SK-N-SH (cell line): ENCODE data around the gene SERINC2. TPM values are rescaled to one million over a fixed set of nuclear protein-coding genes. Genes with fewer than 3 reads are reported as not detected.

Source experiments
- CTCF ChIA-PET: fragments of 300-600, 350-600 bp; formaldehyde crosslinking; extraction: SDS; loops from one replicate; lab custom pipeline; 2021; lab: Yijun Ruan, JAX
- POLR2A ChIA-PET: fragments of 350-600 bp; sonication (Branson Sonifier 250); formaldehyde crosslinking; extraction: SDS; loops from one replicate; lab custom pipeline; 2020; ENCODE audit warnings: antibody characterized with exemption, inconsistent platforms; lab: Yijun Ruan, JAX
- DNase-seq: peaks from one replicate; pipeline ENCODE4 v3.0.0; 2012
- H2AFZ ChIP-seq: fragments of 200-600 bp; sonication (generic); 2 replicates; pipeline ENCODE4 v1.8.1; 2016; ENCODE audit warnings: antibody characterized with exemption, mild to moderate bottlenecking, low read depth
- H3F3A ChIP-seq: fragments of 200-600 bp; sonication (generic); replicated peaks from 2 replicates; pipeline ENCODE3; 2016; ENCODE audit warnings: antibody characterized with exemption, mild to moderate bottlenecking; ENCODE audit not compliant: insufficient read depth
- H3K27ac ChIP-seq, 2 experiments: fragments of 200-500 bp in 1 of 2; fragments of 200-600 bp in 1 of 2; sonication (Bioruptor generic) in 1 of 2; sonication (generic), shearing (Covaris generic) in 1 of 2; 2 replicates each; pipeline versions ENCODE4 v1.5.1 to v1.6.1; 2014 to 2016; ENCODE audit warnings: low read depth in 2 of 2, inconsistent platforms in 1 of 2, low read length in 1 of 2, mild to moderate bottlenecking in 1 of 2, mixed read lengths in 1 of 2
- H3K27me3 ChIP-seq: fragments of 200-600 bp; sonication (generic), shearing (Covaris generic); 2 replicates; pipeline ENCODE4 v1.6.1; 2016; ENCODE audit warnings: mixed run types; ENCODE audit not compliant: insufficient read depth
- H3K36me3 ChIP-seq, 2 experiments: fragments of 200-500 bp in 1 of 2; fragments of 200-600 bp in 1 of 2; sonication (Bioruptor generic) in 1 of 2; sonication (generic) in 1 of 2; replicated peaks in 1 of 2; 2 replicates each; pipeline versions ENCODE3 to v1.5.1; 2014 to 2016; ENCODE audit warnings: low read length in 1 of 2, mild to moderate bottlenecking in 1 of 2; ENCODE audit not compliant: insufficient read depth in 2 of 2, control insufficient read depth in 1 of 2
- H3K4me1 ChIP-seq, 2 experiments: fragments of 200-500 bp in 1 of 2; fragments of 200-600 bp in 1 of 2; sonication (Bioruptor generic) in 1 of 2; sonication (generic), shearing (Covaris generic) in 1 of 2; 2 replicates each; pipeline versions ENCODE4 v1.5.1 to v1.6.1; 2014 to 2016; ENCODE audit warnings: low read depth in 1 of 2, low read length in 1 of 2, mixed run types in 1 of 2; ENCODE audit not compliant: insufficient read depth in 2 of 2, control insufficient read depth in 1 of 2
- H3K4me2 ChIP-seq: fragments of 200-600 bp; sonication (generic), shearing (Covaris generic); 2 replicates; pipeline ENCODE4 v1.6.1; 2017; ENCODE audit warnings: mixed run types
- H3K4me3 ChIP-seq, 2 experiments: fragments of 200-500 bp in 1 of 2; fragments of 200-600 bp in 1 of 2; sonication (Bioruptor generic) in 1 of 2; sonication (generic), shearing (Covaris generic) in 1 of 2; 2 replicates each; pipeline versions ENCODE4 v1.5.1 to v1.8.1; 2014 to 2016; ENCODE audit warnings: low read depth in 2 of 2, inconsistent platforms in 1 of 2, low read length in 1 of 2, mild to moderate bottlenecking in 1 of 2, mixed read lengths in 1 of 2, moderate library complexity in 1 of 2
- H3K79me2 ChIP-seq: fragments of 200-600 bp; sonication (generic); 2 replicates; pipeline ENCODE4 v1.8.1; 2017; ENCODE audit warnings: mild to moderate bottlenecking; ENCODE audit not compliant: insufficient read depth
- H3K9ac ChIP-seq: fragments of 200-600 bp; sonication (generic); 2 replicates; pipeline ENCODE4 v1.6.1; 2017; ENCODE audit warnings: mixed run types
- H3K9me2 ChIP-seq: fragments of 200-600 bp; sonication (generic); 2 replicates; pipeline ENCODE4 v1.6.1; 2017; ENCODE audit warnings: mixed run types
- H3K9me3 ChIP-seq: fragments of 200-600 bp; sonication (generic); 2 replicates; pipeline ENCODE4 v1.6.1; 2017; ENCODE audit warnings: mixed run types, mild to moderate bottlenecking, moderate library complexity
- H4K20me1 ChIP-seq: fragments of 200-600 bp; sonication (generic); 2 replicates; pipeline ENCODE4 v1.6.1; 2017; ENCODE audit warnings: mild to moderate bottlenecking, mixed run types; ENCODE audit not compliant: insufficient read depth
- CHD2 ChIP-seq: fragments of 150-350 bp; IDR thresholded peaks from 2 replicates; pipeline ENCODE4 v1.6.1; 2018; ENCODE audit warnings: low read length; ENCODE audit not compliant: partially characterized antibody
- ELF1 ChIP-seq: IDR thresholded peaks from 2 replicates; pipeline ENCODE4 v1.4.0; 2012
- EP300 ChIP-seq, 2 experiments: IDR thresholded peaks; 2 replicates each; pipeline versions ENCODE4 v1.4.0 to v1.6.1; 2012; ENCODE audit warnings: borderline replicate concordance in 1 of 2, low read depth in 1 of 2, low read length in 1 of 2
- EZH2phosphoT487 ChIP-seq: fragments of 200-600 bp; sonication (generic); IDR thresholded peaks from 2 replicates; pipeline ENCODE4 v1.6.1; 2017; ENCODE audit warnings: low read depth, mixed run types, mild to moderate bottlenecking, antibody characterized with exemption, moderate library complexity, borderline replicate concordance
- FOXJ3 ChIP-seq: sonication (generic); formaldehyde crosslinking; IDR thresholded peaks from 2 replicates; pipeline ENCODE4 v1.5.1; 2020; ENCODE audit warnings: mild to moderate bottlenecking, missing genetic modification reagents
- MEF2A ChIP-seq: IDR thresholded peaks from 2 replicates; pipeline ENCODE4 v1.4.0; 2012; ENCODE audit warnings: low read depth, borderline replicate concordance
- NRF1 ChIP-seq: IDR thresholded peaks from 2 replicates; pipeline ENCODE4 v1.6.1; 2012; ENCODE audit warnings: low read depth, mild to moderate bottlenecking, low read length
- POLR2AphosphoS5 ChIP-seq: IDR thresholded peaks from 2 replicates; pipeline ENCODE4 v1.6.1; 2012; ENCODE audit warnings: low read depth, low read length
- RAD21 ChIP-seq: IDR thresholded peaks from 2 replicates; pipeline ENCODE4 v1.6.1; 2012; ENCODE audit warnings: mild to moderate bottlenecking, low read length
- SMC3 ChIP-seq: IDR thresholded peaks from 2 replicates; pipeline ENCODE4 v1.6.1; 2012; ENCODE audit warnings: low read depth, low read length, improper control_type of control experiment
- TEAD4 ChIP-seq: IDR thresholded peaks from 2 replicates; pipeline ENCODE4 v1.4.0; 2012; ENCODE audit warnings: mild to moderate bottlenecking, borderline replicate concordance; ENCODE audit not compliant: insufficient read depth
- USF1 ChIP-seq: IDR thresholded peaks from 2 replicates; pipeline ENCODE4 v1.4.0; 2012; ENCODE audit warnings: low read depth, borderline replicate concordance
- WGBS: methylation state at CpG from one replicate; pipeline ENCODE4 v1.1.6; 2017; ENCODE audit warnings: low lambda C conversion rate; 5-methylcytosine and 5-hydroxymethylcytosine counted together
- polyA plus RNA-seq, 3 experiments: library from polyadenylated mRNA; depleted of rRNA; stranded (reverse); fragments of >200 nt; gene quantifications; 2 replicates each; pipeline ENCODE4 v1.2.3, GENCODE V29; 2012
- TF ChIP-seq, protein P1 (sequence below): fragments of 200-600 bp; sonication (generic); IDR thresholded peaks from 2 replicates; pipeline ENCODE4 v1.6.1; 2017; ENCODE audit warnings: antibody characterized with exemption, mild to moderate bottlenecking, moderate library complexity
- TF ChIP-seq, protein P2 (sequence below): IDR thresholded peaks from 2 replicates; pipeline ENCODE4 v1.4.0; 2012; ENCODE audit warnings: low read depth
- TF ChIP-seq, protein P3 (sequence below): fragments of 150-350 bp; IDR thresholded peaks from 2 replicates; pipeline ENCODE4 v1.6.1; 2016; ENCODE audit warnings: mild to moderate bottlenecking, low read depth, low read length
- TF ChIP-seq, protein P4 (sequence below): IDR thresholded peaks from 2 replicates; pipeline ENCODE4 v1.4.0; 2012; ENCODE audit warnings: low read depth, borderline replicate concordance

SERINC2 gene
- polyA plus RNA-seq, 1 of the 3 experiments (the other 2 are of a cell fraction), result 22.2 TPM

DNA sequence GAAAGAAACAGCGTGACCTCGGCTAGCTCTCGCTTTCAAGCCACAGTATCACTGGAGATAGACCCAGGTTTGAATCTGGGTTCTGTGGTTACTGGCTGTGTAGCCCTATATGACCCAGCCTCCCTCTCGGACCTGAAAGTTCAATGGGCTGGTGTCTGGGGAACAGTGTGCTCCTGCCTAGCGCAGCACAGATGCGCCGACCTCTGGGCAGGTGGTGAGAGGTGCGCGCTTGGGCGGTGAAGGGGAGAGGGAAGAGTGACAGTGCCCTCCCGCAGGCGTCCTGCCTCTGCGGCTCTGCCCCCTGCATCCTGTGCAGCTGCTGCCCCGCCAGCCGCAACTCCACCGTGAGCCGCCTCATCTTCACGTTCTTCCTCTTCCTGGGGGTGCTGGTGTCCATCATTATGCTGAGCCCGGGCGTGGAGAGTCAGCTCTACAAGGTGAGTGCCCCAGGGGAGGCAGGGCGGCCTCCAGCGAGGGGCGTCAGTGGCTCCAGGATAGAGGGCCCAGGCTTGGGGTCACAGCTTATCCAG, 10.5 kb downstream of the SERINC2 start (continued):
- TF ChIP-seq, protein P1, sequence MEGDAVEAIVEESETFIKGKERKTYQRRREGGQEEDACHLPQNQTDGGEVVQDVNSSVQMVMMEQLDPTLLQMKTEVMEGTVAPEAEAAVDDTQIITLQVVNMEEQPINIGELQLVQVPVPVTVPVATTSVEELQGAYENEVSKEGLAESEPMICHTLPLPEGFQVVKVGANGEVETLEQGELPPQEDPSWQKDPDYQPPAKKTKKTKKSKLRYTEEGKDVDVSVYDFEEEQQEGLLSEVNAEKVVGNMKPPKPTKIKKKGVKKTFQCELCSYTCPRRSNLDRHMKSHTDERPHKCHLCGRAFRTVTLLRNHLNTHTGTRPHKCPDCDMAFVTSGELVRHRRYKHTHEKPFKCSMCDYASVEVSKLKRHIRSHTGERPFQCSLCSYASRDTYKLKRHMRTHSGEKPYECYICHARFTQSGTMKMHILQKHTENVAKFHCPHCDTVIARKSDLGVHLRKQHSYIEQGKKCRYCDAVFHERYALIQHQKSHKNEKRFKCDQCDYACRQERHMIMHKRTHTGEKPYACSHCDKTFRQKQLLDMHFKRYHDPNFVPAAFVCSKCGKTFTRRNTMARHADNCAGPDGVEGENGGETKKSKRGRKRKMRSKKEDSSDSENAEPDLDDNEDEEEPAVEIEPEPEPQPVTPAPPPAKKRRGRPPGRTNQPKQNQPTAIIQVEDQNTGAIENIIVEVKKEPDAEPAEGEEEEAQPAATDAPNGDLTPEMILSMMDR, result no peak
- TF ChIP-seq, protein P2, sequence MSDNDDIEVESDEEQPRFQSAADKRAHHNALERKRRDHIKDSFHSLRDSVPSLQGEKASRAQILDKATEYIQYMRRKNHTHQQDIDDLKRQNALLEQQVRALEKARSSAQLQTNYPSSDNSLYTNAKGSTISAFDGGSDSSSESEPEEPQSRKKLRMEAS, result no peak
- TF ChIP-seq FOXJ3 (CRISPR knock-in tag), result no peak

GRCh38 chr1:31424568-31424967, 11.6 kb downstream of the SERINC2 start:
- Histone ChIP-seq H3K4me2 (no peak overlapping the region), H3K4me3 (no peak overlapping the region), H3K9me2 (no peaks in the 10 kb centered on the region), H3K9ac (no peak overlapping the region), H3K27ac (no peak overlapping the region), H3K9me3 (no peaks in the 10 kb centered on the region), H3F3A (no peaks in the 10 kb centered on the region), H3K4me1 (no peaks in the 10 kb centered on the region; a peak in 1 of 4 replicates), H3K36me3 (peaks cover 0 to 5% of the 10 kb centered on the region in 2 experiments), H4K20me1 (peaks cover 6% of the 10 kb centered on the region; the same call in 1 of the 2 replicates), H3K79me2 (no peaks in the 10 kb centered on the region), H2AFZ (no peak overlapping the region), H3K27me3 (no peaks in the 10 kb centered on the region)
- ChIA-PET CTCF (interaction anchor here (2.1 to 16.8 kb wide), 5 partner anchors 9 to 243 kb away, joined by 11 to 287 read pairs (median 25); no protein-coding TSS in a partner anchor), POLR2A (interaction anchor here (0.6 kb wide), 1 partner anchor 144 kb away, joined by 3 read pairs; no protein-coding TSS in a partner anchor)
- no peak for TF ChIP-seq MEF2A
- TF ChIP-seq TEAD4, result no peak
- TF ChIP-seq, protein P3, sequence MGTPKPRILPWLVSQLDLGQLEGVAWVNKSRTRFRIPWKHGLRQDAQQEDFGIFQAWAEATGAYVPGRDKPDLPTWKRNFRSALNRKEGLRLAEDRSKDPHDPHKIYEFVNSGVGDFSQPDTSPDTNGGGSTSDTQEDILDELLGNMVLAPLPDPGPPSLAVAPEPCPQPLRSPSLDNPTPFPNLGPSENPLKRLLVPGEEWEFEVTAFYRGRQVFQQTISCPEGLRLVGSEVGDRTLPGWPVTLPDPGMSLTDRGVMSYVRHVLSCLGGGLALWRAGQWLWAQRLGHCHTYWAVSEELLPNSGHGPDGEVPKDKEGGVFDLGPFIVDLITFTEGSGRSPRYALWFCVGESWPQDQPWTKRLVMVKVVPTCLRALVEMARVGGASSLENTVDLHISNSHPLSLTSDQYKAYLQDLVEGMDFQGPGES, result no peak
- no peak for TF ChIP-seq USF1
- TF ChIP-seq CHD2, result no peak
- TF ChIP-seq RAD21, result no peak
- no peak for TF ChIP-seq EP300 (IDR thresholded peaks at IDR 0.05; ENCODE audit: borderline replicate concordance in 1 of 2, low read depth in 1 of 2, low read length in 1 of 2)
- no peak for TF ChIP-seq ELF1
- TF ChIP-seq, protein P1, result no peak
- TF ChIP-seq, protein P4, sequence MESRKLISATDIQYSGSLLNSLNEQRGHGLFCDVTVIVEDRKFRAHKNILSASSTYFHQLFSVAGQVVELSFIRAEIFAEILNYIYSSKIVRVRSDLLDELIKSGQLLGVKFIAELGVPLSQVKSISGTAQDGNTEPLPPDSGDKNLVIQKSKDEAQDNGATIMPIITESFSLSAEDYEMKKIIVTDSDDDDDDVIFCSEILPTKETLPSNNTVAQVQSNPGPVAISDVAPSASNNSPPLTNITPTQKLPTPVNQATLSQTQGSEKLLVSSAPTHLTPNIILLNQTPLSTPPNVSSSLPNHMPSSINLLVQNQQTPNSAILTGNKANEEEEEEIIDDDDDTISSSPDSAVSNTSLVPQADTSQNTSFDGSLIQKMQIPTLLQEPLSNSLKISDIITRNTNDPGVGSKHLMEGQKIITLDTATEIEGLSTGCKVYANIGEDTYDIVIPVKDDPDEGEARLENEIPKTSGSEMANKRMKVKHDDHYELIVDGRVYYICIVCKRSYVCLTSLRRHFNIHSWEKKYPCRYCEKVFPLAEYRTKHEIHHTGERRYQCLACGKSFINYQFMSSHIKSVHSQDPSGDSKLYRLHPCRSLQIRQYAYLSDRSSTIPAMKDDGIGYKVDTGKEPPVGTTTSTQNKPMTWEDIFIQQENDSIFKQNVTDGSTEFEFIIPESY, result no peak
- TF ChIP-seq NRF1, result no peak
- no peak for TF ChIP-seq EZH2phosphoT487
- no peak for TF ChIP-seq SMC3
- TF ChIP-seq POLR2AphosphoS5, result no peak
- DNase-seq, result no peak
- 78% methylated on average over 7 of the region's 15 CpGs for WGBS
